DMS 273 treated with DMSO at 0.1 percent for 48 hours (cell line): ENCODE measurements around the gene SNRNP200.

Experiments used
- DNase-seq: peaks from one replicate; lab custom pipeline; 2025; lab: John Stamatoyannopoulos, UW

SNRNP200 gene

GRCh38 chr2:96251721-96252292, 53.5 kb downstream of the SNRNP200 start:
- DNase-seq: no peak

DNA sequence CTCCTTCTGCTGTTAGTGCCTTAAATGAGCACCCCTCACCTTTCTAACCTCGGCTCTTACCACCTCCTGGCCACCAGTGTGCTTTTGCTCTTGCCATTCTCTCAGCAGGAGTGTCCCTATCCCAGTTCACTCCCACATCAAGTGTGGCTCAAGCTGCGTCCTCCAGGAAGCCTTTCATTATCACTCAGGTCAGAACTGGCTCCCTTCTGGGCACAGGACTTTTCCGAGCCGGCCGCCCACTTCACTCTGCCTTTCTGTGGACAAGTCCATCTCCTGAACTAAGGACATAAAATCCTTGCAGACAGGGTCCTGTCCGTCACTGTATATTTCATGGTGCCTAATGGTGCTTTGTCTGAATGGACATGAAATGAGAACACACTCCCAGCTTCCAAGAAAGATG, 55.2 kb downstream of the SNRNP200 start:
- no peak for DNase-seq

GRCh38 chr2:96249654-96250053, 55.7 kb downstream of the SNRNP200 start:
- no peak for DNase-seq

- no peak for DNase-seq
Observed at GRCh38 chr2:96248624-96249023, 56.7 kb downstream of the SNRNP200 start.

- no peak for DNase-seq
Observed at GRCh38 chr2:96247896-96248295, 57.5 kb downstream of the SNRNP200 start.

DNA sequence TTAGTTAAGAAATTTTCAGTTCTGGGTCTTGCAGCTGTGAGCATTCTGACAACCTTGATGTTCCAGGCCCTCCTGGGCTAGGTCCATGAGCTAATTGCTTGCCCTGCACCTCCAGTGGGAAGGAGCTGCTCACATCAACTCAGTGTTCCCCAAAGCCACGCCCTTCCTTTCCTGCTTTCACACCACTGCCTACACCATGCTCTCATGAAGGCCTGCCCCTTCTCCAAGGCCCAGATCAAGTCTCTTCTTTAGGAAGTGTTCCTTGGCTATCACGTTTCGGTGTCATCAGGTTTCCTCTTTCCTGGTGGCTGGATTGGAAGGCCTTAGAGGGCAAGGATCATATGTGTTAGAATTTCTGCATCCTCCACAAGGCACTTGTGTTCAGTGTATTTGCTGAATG, 58.3 kb downstream of the SNRNP200 start:
- DNase-seq: no peak

- no peak for DNase-seq
Observed at GRCh38 chr2:96245609-96246390, 59.5 kb downstream of the SNRNP200 start.

DNA sequence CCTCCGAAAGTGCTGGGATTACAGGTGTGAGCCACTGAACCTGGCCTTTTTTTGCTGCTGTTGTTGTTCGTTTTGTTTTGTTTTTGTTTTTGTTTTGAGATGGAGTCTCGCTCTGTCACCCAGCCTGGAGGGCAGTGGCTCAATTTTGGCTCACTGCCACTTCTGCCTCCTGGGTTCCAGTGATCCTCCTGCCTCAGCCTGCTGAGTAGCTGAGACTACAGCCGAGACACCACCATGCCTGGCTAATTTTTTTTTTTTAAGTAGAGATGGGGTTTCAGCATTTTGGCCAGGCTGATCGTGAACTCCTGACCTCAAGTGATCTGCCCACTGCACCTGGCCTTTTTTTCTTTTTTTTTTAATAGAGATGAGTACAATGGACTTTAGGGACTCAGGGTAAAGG, 61.5 kb downstream of the SNRNP200 start:
- no peak for DNase-seq

GRCh38 chr2:96241900-96242611, 63.3 kb downstream of the SNRNP200 start:
- DNase-seq: no peak

DNA sequence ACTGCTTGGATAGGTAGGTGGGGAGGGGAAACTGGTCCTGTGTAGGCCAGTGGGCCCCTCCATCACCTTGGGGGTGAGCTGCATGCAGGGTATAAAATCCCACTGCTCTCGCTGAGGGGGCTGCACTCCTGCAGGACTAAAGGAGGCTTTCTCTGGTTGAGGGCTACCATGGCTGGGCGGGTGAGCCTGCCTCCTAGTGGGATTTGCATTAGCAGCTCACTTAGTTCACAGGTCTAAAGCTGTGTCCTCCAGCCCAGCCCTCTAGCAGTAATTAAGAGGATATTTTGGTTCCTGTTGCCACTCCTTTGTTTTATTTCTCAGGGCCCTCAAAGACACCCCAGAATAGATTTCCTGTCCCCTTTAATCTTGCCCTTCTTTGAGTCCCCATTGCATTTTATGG, 64.1 kb downstream of the SNRNP200 start:
- no peak for DNase-seq

DNA sequence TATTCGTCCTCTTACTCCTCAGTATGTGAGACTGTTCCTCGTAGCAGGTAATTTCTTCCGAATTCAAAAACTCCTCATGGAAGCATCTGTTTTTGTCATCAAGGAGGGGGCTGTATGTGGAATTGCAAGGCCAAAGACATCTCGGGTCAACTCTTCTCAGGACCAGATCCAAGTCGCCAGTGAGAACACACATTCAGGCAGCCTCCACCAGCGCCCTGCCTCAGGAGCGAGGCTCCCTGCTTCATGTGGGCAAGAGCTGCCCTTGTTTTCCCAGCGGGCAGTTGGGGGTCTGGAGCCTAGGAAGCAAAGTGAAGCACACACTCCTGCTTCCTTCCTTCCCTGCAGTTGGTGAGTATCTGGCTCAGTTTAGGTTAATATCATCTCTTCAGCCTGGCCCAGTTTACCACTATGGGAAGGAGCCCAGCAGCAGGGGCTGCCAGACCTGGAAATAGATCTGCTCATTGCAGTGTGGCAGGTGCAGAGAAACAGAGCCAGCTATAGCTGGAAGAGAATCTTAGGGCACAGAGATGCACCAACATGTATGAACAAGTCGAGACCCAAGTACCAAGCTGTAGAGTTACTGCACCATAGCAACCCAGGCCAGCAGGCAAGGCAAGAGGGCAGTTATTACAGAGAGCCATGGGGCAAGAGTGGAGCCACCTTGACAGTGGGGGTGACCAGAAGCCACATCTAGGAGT, 64.9 kb downstream of the SNRNP200 start:
- DNase-seq: no peak

DNA sequence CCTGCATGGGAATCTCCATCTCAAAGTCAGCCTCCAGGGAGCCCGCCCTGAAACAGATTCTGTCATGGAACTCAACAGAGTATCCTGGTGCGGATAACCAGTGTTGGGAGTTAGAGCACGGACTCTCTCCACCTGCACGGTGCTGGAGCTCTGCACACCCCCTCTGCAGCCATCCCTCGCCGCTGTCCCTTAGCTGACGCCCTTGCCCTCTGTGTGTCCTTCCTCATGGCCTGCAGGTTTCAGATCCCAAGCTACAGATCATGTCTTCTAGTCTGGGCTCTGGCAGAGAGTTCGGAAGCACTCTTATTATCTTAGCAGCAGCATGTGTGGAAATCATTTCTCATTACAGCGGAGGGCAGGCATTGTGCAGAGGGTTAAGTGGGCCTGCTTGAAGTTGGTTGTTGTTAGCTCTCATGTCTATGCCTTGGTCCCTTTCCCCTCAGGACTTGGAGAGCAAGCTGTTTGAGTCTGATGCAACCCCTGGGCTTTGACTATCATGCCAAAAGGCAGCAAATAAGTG, 65.5 kb downstream of the SNRNP200 start:
- DNase-seq: no peak

DNA sequence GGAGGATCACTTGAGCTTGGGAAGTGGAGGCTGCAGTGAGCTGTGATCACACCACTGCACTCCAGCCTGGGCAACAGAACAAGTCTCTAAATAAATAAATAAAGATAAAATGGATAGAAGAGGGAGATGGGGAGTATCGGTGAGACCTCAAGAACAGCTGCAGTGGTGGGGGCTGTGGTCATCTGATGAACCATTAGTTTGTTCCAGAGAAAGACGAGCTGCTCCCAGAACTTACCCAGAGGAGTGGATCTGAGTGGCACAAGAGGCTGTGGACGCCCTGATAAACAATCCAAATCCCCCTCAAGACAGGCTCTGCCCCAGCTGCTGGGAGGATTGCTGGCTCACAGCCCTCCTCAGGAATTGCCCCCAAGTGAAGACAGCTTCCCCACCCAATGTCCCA, 66.3 kb downstream of the SNRNP200 start:
- DNase-seq: no peak

DNA sequence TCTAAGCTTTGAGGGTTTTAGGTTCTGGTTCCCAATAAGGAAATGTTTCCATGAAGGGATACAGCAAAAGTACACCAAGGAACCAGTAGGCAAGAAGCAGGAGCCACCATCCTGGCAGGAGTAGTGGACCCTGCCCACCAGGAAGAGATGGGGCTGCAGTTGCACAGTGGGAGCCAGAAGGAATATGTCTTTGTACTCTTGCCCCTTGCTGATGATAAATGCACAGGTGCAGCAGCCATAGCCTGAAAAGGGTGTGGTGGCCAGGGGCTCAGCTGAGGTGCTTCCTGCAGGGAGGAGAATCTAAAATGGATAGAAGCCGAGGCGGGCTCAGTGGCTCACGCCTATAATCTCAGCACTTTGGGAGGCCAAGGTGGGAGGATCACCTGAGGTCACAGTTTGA, 67.1 kb downstream of the SNRNP200 start:
- DNase-seq: no peak

DNA sequence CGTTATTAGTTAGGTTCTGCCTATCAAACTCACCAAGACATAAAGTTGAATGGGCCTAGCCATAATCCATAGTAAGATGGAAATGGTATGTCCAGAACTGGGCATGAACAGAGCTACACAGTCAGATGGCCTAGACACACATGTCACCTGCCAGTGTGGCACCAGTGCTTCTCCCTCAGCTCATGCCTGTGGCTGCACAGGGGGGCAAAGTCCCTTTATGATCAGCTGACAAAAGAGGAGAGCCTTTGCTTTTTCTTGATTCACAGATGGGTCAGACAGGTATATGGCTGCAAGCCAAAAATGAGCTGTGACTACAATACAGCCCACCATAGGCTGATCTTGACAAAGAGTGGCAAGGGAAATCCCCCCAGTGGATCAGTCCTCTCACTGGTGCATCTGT, 68.5 kb downstream of the SNRNP200 start:
- DNase-seq: no peak

- no peak for DNase-seq
Observed at GRCh38 chr2:96233880-96234316, 71.4 kb downstream of the SNRNP200 start.

- no peak for DNase-seq
Observed at GRCh38 chr2:96233436-96233835, 71.9 kb downstream of the SNRNP200 start.

DNA sequence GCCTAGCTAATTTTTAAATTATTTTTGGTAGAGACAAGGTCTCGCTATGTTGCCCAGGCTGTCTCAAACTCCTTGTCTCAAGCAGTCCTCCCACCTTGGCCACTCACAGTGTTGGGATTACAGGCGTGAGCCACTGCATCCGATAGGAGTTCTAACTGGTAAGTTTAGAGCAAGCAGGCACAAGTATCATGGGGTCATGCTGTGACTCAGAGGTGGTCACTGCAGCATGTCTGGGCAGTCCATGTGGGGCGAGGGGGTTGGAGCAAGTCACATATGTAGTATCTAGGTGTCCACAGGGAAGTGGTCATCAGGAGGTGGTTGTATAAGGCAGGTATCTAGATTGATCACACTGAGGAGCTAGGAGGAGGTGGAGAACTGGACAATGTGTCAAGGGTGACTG, 74.0 kb downstream of the SNRNP200 start:
- DNase-seq: no peak

GRCh38 chr2:96225016-96225533, 80.3 kb downstream of the SNRNP200 start:
- no peak for DNase-seq
